Transverse colon (tissue), 4 donors: ENCODE measurements around the gene ISG20L2.

Source experiments
- EP300 ChIP-seq: sonication (generic); formaldehyde crosslinking; IDR thresholded peaks from one replicate; pipeline ENCODE4 v1.6.1; 2017; ENCODE audit warnings: antibody characterized with exemption, low read depth
- POLR2AphosphoS5 ChIP-seq, 3 donors: sonication (generic); formaldehyde crosslinking; IDR thresholded peaks; one replicate each; pipeline ENCODE4 v1.6.1; 2016; ENCODE audit warnings: antibody characterized with exemption in 3 of 3
- TF ChIP-seq, protein P1 (sequence below), 5 experiments: fragments of 200-600 bp in 3 of 5; fragments of 450-650 bp in 2 of 5; sonication (generic) in 3 of 5; IDR thresholded peaks; 1 replicate in 2 of 5; 2 replicates in 3 of 5; pipeline ENCODE4 v1.5.1; 2016 to 2017; ENCODE audit warnings: antibody characterized with exemption in 5 of 5, inconsistent platforms in 3 of 5, mild to moderate bottlenecking in 2 of 5, moderate library complexity in 1 of 5

DNA sequence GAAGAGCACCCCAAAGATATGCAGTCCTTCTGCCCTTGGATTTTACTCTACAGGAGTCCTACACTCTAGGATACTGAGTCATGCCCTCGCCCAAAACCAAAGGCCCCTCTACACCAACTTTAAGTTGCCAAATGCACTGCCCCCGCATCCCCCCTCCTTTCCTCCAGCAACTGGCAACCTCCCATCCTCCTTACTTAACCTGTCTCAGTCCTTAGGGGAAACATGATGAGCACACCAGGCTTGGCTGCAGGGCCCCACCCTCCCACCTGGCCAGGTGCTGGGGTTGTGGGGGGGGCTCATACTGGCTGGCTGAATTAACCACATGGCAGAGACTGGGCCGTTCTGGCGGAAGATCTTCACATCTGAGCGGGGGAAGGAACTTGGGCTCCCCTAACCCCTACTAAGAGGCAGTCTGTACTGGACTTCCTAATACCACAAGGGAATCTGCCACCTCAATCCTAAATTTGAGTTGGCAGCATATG lies 21.7 kb upstream of the ISG20L2 start:
- TF ChIP-seq POLR2AphosphoS5 (IDR thresholded peaks at IDR 0.05) = peak in 1 of 3 donors; percentile 4
- TF ChIP-seq, protein P1, sequence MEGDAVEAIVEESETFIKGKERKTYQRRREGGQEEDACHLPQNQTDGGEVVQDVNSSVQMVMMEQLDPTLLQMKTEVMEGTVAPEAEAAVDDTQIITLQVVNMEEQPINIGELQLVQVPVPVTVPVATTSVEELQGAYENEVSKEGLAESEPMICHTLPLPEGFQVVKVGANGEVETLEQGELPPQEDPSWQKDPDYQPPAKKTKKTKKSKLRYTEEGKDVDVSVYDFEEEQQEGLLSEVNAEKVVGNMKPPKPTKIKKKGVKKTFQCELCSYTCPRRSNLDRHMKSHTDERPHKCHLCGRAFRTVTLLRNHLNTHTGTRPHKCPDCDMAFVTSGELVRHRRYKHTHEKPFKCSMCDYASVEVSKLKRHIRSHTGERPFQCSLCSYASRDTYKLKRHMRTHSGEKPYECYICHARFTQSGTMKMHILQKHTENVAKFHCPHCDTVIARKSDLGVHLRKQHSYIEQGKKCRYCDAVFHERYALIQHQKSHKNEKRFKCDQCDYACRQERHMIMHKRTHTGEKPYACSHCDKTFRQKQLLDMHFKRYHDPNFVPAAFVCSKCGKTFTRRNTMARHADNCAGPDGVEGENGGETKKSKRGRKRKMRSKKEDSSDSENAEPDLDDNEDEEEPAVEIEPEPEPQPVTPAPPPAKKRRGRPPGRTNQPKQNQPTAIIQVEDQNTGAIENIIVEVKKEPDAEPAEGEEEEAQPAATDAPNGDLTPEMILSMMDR (IDR thresholded peaks at IDR 0.05) = no peak
- no peak for TF ChIP-seq EP300
